ENCODE measurements around the gene ADK.

The ADK gene

DNA sequence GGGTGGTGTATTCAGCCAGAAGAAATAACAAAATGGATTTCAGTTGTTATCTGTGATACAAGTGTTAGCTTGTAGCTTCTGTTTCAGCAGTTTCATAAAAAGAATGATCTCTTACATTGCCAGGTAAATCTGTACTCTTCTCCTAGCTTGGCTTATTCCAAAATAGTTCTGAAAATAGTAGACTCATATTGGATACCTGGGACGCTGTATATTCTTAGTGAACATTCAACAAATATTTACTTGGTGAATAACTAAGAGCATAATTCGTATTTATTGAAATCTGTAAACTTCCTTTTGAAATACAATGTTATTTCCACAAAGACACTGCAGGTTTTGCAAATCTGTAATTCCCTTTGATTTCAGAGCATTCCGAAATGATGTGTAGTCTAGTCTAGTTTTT, 249.2 kb downstream of the ADK start:
- DNase-seq (ENCODE audit: low read depth), result no peak
- H3K4me3 ChIP-seq (ENCODE audit: low read depth, low read length), result no peak overlapping the region
- TF ChIP-seq, protein P1, sequence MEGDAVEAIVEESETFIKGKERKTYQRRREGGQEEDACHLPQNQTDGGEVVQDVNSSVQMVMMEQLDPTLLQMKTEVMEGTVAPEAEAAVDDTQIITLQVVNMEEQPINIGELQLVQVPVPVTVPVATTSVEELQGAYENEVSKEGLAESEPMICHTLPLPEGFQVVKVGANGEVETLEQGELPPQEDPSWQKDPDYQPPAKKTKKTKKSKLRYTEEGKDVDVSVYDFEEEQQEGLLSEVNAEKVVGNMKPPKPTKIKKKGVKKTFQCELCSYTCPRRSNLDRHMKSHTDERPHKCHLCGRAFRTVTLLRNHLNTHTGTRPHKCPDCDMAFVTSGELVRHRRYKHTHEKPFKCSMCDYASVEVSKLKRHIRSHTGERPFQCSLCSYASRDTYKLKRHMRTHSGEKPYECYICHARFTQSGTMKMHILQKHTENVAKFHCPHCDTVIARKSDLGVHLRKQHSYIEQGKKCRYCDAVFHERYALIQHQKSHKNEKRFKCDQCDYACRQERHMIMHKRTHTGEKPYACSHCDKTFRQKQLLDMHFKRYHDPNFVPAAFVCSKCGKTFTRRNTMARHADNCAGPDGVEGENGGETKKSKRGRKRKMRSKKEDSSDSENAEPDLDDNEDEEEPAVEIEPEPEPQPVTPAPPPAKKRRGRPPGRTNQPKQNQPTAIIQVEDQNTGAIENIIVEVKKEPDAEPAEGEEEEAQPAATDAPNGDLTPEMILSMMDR (IDR thresholded peaks at IDR 0.05; ENCODE audit: low read depth, low read length, missing control alignments), result no peak

DNA sequence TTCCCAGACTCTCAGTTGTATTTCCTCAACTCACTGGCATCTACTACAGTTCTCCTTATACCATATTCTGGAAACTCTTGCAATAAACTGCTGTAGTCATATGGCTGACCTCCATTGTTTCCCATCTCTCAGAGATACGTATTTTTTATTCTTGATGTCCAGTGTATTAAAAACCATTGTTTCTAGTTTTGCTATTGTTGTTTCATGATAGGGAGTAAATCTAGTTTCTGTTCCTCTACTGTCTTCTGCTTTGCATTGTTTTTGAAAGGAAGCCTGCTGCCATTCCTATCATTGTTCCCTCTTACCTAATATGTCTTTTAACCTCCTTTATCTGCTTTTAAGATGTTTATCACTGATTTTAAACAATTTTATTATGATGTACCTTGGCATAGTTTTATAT, 255.0 kb downstream of the ADK start:
- TF ChIP-seq, protein P1 (IDR thresholded peaks at IDR 0.05; ENCODE audit: low read depth, low read length, missing control alignments), result no peak
- no peak overlapping the region for H3K4me3 ChIP-seq (ENCODE audit: low read depth, low read length)
- DNase-seq (ENCODE audit: low read depth), result no peak

DNA sequence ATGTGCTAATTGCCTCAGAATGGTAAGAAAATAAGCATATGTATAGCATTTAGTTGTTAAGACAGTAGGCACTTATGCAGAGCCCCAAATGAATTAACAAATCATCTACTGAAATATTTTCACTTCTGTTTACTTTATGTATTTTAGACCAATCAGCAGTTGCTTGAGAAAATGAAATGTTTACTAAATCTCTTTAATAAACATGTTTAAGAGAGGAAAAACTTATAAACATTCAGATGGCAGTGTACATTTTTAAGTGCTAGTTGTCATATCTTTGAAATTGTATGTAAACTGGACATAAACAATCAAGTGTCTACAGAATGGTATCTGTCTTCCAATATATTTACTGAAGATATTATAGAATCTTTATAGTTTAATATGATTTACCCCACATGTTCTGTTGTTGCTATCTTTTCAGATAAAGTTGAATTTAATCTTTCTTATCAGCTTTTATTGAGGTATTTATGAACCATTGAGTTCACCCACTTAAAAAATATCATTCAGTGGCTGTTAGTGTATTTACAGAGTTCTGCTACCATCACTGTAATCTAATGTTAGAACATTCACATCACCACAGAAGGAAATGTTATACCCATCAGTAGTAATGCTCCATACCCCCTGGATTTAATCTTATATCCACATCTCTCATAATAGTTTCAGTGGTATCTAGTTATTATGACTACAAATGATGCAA, 264.3 kb downstream of the ADK start:
- TF ChIP-seq, protein P1 (IDR thresholded peaks at IDR 0.05; ENCODE audit: low read depth, low read length, missing control alignments), result no peak
- no peak for DNase-seq (ENCODE audit: low read depth)
- H3K4me3 ChIP-seq (ENCODE audit: low read depth, low read length), result no peak overlapping the region

DNA sequence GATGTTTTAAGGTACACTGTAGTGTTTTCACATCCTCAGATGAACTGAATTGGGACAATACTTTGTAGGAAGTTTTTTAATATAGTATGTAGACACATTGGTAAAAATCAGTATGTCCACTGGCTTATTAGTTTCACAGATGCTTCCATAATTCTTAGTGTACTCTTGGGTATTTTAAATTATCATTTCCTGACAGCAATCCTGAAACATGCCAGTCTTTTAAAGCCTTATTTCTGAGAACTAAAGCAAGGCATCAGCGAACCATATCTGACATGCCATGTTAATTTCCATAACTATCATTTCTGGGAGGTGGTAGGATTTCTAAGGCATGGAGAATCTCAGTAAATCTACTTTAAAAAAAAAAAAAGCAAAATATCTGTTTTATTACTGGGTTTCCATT, 266.4 kb downstream of the ADK start:
- H3K4me3 ChIP-seq (ENCODE audit: low read depth, low read length), result no peak overlapping the region
- TF ChIP-seq, protein P1 (IDR thresholded peaks at IDR 0.05; ENCODE audit: low read depth, low read length, missing control alignments), result no peak
- DNase-seq (ENCODE audit: low read depth), result no peak

DNA sequence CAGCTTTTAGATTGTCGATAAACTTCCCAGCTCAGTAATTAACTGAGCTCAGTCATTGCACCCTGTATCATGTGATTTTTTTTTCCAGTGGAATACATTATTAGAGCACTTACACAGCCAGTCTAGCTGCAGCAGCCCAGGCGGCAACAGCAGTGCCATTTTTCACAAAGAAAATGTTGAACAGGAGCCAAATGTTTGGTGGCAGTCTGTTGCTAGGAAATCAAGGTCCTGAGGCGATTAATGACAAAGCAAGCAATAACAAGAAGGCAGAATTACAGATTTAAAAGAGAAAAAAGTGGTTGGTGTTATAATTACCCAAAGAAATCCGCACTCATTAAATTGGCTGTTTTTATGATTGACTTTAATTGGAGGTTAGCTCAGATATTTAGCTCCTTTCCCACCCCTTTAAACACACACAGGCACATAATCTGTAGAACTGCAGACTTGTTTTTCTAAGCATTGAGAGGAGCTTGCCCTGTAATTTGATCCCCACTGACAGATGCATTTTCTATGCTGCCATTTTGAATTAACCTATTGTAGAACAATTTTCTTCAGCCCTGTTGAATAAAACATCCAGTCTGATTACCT, 267.4 kb downstream of the ADK start:
- TF ChIP-seq, protein P1 (IDR thresholded peaks at IDR 0.05; ENCODE audit: low read depth, low read length, missing control alignments), result no peak
- DNase-seq (ENCODE audit: low read depth), result no peak
- H3K4me3 ChIP-seq (ENCODE audit: low read depth, low read length), result no peak overlapping the region

DNA sequence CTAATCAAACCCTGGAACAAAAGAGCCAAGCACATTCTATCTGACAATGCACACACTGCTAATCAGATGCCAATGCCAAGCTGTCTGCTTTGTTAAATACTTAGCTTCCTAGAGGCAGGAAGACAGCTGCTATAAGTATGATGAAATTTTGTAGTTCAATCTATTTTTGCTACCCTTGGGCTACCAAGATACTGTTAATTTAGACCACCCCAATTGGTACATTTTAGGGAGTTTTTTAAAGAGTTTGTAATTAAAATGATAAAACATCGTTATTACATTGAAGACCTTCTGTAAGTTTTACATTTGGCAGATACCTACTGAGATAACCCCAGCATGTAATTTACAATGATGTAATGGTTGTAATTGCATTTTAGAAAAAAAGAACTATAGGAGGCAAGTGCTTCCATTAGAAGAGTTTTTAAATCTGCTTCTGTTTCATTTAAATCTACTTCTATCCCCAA, 268.5 kb downstream of the ADK start:
- DNase-seq (ENCODE audit: low read depth), result no peak
- TF ChIP-seq, protein P1 (IDR thresholded peaks at IDR 0.05; ENCODE audit: low read depth, low read length, missing control alignments), result no peak
- H3K4me3 ChIP-seq (ENCODE audit: low read depth, low read length), result no peak overlapping the region

DNA sequence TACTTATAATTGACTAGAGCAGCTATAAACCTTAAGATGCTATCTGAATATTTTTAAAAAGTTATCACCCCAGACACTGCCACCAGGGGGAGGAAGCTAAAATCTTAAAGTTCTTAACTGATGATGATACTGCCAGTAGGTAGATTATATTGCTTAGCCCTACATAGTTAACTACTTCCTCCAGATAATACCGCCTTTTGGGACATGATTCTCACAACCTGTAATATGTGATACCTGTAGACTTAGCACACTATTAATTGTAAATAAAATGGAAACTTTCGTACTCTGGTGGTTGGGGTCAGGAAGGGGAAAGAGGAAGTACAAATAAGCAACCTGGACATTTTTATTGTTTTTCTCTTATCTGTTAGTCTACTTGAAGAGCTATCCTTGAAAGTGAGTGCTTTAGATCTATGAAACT, 268.9 kb downstream of the ADK start:
- H3K4me3 ChIP-seq (ENCODE audit: low read depth, low read length), result no peak overlapping the region
- TF ChIP-seq, protein P1 (IDR thresholded peaks at IDR 0.05; ENCODE audit: low read depth, low read length, missing control alignments), result peak; percentile 45
- peak; percentile 2 for DNase-seq (ENCODE audit: low read depth)

All from GM12864 (cell line).